Measurements from ENCODE around the gene FLRT2.

The FLRT2 gene

GRCh38 chr14:85531141-85531586, 1.2 kb downstream of the FLRT2 start:
- peak; percentile 86 for DNase-seq

GRCh38 chr14:85531587-85532373, 1.8 kb downstream of the FLRT2 start:
- peak; percentile 86 for DNase-seq

DNA sequence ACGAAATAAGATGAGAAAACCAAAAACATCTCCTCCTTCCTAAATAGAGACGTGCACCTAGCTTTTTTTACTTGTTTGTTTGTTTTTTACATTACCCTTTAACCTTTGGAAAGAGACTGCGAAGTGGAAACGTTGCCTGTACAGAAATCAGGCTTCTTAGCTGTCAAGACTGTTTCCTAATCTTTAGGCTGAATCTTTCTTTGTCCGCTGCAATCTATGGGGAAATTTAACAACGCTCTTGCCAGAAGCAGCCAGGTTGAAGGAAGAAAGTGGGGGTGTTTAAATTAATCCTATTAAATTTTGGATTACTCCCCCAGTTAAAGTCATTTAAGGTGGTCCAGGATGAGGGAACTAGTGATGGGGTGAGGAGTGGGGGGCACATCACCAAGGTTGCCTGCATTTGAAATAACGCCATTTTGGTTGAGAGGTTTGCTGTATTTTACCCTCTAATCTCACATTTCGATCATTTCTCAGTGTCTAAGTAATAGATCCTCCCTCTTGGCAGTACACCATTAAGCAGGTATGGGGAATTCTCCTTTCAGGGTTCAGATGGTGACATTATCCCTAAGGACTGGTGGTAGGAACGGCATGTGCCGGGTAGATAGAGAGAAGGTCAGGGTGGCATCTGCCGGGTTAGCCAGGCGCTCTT, 2.6 kb downstream of the FLRT2 start:
- no peak for DNase-seq

DNA sequence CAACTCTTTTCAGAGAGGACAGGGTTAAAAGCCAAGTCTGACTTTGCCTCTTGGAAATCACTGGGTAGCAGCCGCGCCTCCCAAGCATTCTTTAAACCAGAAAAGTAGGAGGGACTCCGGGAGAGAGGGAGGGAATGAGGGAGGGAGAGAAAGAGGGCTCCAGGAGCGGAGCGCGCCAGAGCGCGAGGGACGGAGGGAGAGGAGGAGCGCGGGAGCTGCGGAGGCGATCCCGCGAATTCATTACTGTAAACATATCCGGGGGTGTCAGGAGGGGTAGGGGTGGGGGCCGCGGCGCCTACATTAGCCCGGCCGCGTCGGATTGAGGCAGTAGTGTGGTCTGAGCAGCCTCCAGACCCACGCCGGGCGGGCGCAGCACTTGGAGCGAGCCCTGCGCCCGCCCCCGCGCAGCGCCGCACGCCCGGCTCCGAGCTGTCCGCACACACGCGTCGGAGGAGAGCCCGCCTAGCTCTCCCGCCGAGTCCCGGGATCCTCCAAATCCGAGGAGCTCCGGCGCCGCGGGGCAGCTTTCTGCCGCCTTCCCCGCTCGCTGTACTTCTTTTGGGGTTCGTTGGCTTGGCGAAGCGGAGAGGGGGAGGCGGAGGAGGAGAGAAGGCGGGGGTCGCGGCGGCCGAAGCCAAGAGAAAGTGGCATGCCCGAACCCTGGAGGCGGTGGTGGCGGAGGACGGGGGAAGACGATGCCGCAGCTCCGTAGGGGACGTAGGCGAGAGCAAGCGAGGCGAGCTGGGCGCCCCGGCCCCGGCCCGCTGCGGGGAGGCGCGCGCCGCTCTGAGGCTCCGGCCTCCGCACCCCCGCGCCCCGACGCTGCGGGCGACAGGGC, 3.3 kb downstream of the FLRT2 start:
- DNase-seq, result peak; percentile 61

- DNase-seq, result peak; percentile 32
These were observed 3.9 kb downstream of the FLRT2 start for GRCh38 chr14:85533861-85534291.

DNA sequence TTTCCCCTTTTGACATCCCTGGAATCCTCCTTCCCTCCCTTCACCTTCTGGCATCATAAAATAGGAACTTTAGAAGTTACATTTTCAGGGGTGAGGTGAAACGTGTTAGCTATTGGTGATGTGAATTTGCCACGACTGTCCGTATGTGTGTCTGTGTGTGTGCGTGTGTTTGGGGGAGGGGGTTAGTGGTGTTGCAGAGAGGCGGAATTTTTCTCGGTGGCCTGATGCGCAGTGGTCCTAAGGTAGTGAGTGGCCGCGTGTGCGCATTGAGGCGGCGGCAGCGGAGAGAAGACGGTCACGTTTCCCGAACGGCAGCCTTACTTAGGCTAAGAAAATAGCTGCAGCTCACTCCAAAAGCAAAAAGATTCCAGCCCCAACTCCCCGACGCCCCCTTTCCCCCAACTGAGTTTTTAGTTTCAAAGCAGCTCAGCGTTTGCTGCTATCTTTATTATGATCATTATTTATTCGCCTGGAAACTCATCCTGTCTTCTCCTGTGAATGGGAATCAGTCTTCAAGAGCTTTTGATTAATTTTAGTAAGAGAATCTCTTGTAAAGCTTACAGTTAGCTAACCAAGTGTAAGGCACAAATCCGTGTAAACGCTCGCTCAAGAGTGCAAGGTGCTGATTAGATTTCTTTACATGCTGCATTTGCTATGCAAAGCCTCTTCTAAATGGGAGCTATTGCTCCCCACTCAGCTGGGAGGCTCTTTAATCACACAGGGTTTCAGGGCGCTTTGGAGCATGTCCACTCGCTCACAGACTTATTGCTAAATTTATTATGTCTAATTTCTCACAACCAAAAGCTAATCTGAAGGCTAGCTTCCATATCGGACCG, 4.7 kb downstream of the FLRT2 start:
- no peak for DNase-seq

DNA sequence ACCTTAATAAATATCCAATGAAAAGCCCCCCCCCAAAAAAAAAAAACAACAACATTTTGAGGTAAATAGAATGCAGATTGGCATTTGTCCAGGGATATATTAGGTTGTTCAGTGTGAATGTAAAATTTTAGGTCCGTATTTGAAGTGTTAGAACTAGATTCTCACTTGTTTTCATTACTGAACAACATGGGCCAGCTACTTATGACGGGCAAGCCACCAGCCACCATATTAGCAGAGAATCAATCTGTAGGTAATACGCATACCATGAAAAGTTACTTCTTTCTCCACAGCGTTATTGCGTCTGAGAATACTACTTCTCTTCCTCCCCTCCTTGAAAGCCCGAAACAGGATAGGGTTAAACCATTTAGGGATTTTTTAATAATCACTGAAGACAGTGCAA, 5.4 kb downstream of the FLRT2 start:
- DNase-seq, result no peak

- peak; percentile 60 for DNase-seq
These were observed 6.3 kb downstream of the FLRT2 start for GRCh38 chr14:85535991-85536832.

GRCh38 chr14:85536833-85537190, 6.9 kb downstream of the FLRT2 start:
- no peak for DNase-seq

DNA sequence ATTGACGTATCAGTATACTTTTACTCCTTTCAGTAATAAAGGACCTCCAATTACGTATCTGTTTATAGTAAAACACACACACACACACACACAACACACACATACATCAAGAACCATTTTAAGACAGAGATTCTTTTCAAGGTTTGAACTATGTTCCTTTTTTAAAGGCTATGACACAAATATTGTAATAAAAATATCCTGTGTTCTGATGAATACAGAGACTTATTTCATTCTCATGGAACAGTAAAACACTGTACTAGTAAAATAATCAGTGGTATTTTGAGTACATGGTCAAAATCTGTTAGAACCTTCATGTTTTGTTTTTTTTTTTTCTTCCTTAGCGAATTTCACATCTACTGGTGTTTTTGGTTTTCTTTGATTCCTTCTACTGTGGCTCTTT, 7.6 kb downstream of the FLRT2 start:
- no peak for DNase-seq

DNA sequence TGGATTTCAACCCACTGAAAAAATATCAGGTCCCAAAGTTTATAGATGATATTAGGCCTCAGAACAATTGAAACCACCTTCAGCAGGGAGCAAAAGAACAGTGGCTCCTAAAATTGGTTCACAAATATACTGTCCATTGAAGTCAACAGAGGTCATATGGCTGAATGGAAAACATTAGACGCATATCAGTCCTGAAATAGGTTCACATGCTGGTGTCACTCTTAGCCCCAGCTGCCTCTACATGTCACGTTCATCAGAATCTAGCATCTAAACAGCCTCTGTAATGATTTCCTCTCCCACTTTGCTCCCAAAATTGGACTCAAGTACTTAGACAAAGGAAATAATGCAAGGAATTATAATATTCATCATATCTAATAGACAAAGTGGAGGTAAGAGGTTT, 8.7 kb downstream of the FLRT2 start:
- DNase-seq, result no peak

DNA sequence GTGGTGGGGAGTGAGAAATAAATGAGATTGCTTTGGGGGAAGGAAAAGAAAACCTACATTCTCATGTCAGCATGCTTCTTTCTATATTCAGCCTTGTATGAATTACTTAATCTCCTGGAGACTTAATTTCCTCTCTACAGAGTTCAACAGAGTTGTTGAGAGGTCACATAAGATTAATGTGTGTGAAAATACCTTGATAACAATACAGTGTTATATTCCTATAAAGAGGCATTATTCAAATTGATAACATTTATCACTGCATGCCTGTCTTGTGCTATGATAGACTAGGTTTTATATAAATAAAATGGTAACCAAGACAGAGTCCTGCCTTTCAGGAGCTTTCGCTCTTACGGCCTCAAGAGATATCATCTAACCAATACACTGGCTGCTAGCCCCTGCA, 9.6 kb downstream of the FLRT2 start:
- no peak for DNase-seq

DNA sequence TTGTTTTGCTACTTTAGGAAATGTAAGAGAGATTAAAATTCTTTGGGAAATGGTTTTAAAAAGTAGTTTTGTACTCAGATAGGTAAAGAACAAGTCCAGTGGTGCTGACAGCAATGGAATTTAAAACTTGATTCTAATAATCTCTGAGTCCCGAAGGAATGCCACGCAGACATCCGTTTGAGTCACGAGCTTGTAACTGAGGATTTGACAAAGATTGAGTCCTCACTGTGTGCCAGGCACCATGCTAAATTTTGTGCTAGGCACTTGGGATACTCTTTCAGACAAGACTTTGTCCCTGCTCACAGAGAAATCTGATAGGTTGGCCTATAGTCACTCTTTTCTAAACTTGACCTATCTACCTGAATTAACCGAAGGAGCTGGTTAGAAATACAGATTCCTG, 12.7 kb downstream of the FLRT2 start:
- no peak for DNase-seq

DNA sequence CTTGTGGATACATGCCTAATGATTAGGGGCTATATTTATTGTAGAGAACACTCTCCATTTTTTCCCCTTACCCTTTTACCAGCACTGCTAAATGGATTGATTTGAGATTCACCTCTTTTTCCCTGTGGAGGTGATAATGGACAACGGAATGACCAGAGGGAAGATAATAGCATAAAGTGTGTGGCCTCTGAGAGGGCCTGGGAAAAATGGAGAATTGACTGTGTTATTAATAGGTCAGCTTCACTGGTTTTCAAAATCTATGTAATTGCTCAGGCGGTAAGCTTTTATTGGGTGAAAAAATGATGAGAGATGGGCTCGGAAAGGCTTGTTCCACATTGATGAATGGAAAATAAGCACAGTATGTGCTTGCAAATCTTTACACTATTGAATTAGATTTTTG, 15.8 kb downstream of the FLRT2 start:
- DNase-seq, result no peak

GRCh38 chr14:85546390-85546789, 16.4 kb downstream of the FLRT2 start:
- DNase-seq, result no peak

- no peak for DNase-seq
These were observed 19.8 kb downstream of the FLRT2 start for GRCh38 chr14:85549697-85550096.

- peak; percentile 40 for DNase-seq
These were observed 24.2 kb downstream of the FLRT2 start for GRCh38 chr14:85554106-85554505.

DNA sequence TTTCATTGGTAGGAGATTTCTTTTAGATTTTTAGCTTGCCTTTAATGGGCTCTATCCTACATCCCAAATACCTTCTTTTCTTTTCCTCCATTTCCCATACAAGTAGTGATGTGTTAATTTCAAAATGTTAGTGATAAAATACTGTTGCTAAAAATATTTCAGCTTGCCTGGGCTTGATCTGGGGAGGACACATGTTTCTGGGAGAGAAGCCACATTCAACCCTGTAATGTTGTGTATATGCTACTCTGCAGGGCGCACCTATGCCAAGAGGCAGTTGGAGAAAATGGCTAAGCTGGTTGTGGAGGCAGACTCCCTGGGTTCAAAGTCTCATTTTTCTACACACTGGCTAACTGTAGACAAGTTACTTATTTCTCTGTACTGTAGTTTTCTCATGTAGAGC, 26.3 kb downstream of the FLRT2 start:
- no peak for DNase-seq

- no peak for DNase-seq
These were observed 28.6 kb downstream of the FLRT2 start for GRCh38 chr14:85558505-85558904.

- DNase-seq, result no peak
These were observed 32.7 kb downstream of the FLRT2 start for GRCh38 chr14:85562630-85563029.

- no peak for DNase-seq
These were observed 35.0 kb downstream of the FLRT2 start for GRCh38 chr14:85564841-85565527.
